Endodermal cell (in vitro differentiated cells): ENCODE data around the gene SCN11A. TPM values are rescaled to one million over a fixed set of nuclear protein-coding genes. Genes with fewer than 3 reads are reported as not detected.

Experiments
- DNase-seq: peaks from one replicate; pipeline ENCODE4 v3.0.0-alpha.2; 2017
- H3K27ac ChIP-seq: 2 replicates; pipeline ENCODE4 v1.5.1; 2013; ENCODE audit warnings: mild to moderate bottlenecking, low read depth, low read length, moderate library complexity
- H3K27me3 ChIP-seq: 2 replicates; pipeline ENCODE4 v1.6.1; 2013; ENCODE audit warnings: mild to moderate bottlenecking, low read length, moderate library complexity; ENCODE audit not compliant: insufficient read depth, control insufficient read depth, poor library complexity, severe bottlenecking
- H3K36me3 ChIP-seq: 2 replicates; pipeline ENCODE4 v1.7.0; 2013; ENCODE audit warnings: mild to moderate bottlenecking, low read length, moderate library complexity; ENCODE audit not compliant: control insufficient read depth, insufficient read depth
- H3K4me1 ChIP-seq: one replicate; pipeline ENCODE4 v1.7.0; 2013; ENCODE audit warnings: low read length; ENCODE audit not compliant: control insufficient read depth, insufficient read depth
- H3K4me3 ChIP-seq: 2 replicates; pipeline ENCODE4 v1.5.1; 2013; ENCODE audit warnings: mild to moderate bottlenecking, low read length, moderate library complexity
- H3K9ac ChIP-seq: 2 replicates; pipeline ENCODE4 v1.6.1; 2013; ENCODE audit warnings: mild to moderate bottlenecking, low read length, moderate library complexity; ENCODE audit not compliant: poor library complexity, severe bottlenecking; ENCODE audit errors: extremely low read depth
- H3K9me3 ChIP-seq: 2 replicates; pipeline ENCODE4 v1.6.1; 2013; ENCODE audit warnings: mild to moderate bottlenecking, low read length, moderate library complexity; ENCODE audit not compliant: control insufficient read depth
- H3K27ac Mint-ChIP-seq: 2 replicates; pipeline ENCODE4 v1.8.0; 2020; ENCODE audit warnings: mixed read lengths
- H3K27me3 Mint-ChIP-seq: 2 replicates; pipeline ENCODE4 v1.8.0; 2021; ENCODE audit warnings: mild to moderate bottlenecking, mixed read lengths; ENCODE audit not compliant: insufficient read depth
- H3K36me3 Mint-ChIP-seq: 2 replicates; pipeline ENCODE4 v1.8.0; 2020; ENCODE audit warnings: low read depth, mixed read lengths
- H3K4me1 Mint-ChIP-seq: 2 replicates; pipeline ENCODE4 v1.8.0; 2020; ENCODE audit warnings: mixed read lengths
- H3K4me3 Mint-ChIP-seq: 2 replicates; pipeline ENCODE4 v1.8.0; 2020; ENCODE audit warnings: mild to moderate bottlenecking, moderate library complexity, mixed read lengths
- H3K9me3 Mint-ChIP-seq: 2 replicates; pipeline ENCODE4 v1.8.0; 2020; ENCODE audit warnings: mild to moderate bottlenecking, mixed read lengths
- WGBS, 2 experiments: methylation state at CpG; one replicate each; pipeline versions ENCODE4 v1.1.5 to v1.1.7; 2013; ENCODE audit warnings: missing lambda C conversion rate in 2 of 2, mixed read lengths in 1 of 2; ENCODE audit not compliant: insufficient coverage in 1 of 2, insufficient read length in 1 of 2; 5-methylcytosine and 5-hydroxymethylcytosine counted together
- total RNA-seq, 2 donors: library from RNA; stranded (reverse); fragmentation: NEBNext Ultra II Directional in 1 of 2; extraction: Animal tissue kit (Norgen Biotek cat#: 25700) in 1 of 2; gene quantifications; 2 replicates in 1 of 2; 3 replicates in 1 of 2; pipeline ENCODE4 v1.2.1, GENCODE V29; 2021
- TF ChIP-seq, protein P1 (sequence below): fragments of 200-600 bp; sonication (generic); conservative IDR thresholded peaks from 2 replicates; pipeline ENCODE4 v1.5.0; 2021; ENCODE audit warnings: antibody characterized with exemption, mild to moderate bottlenecking

Gene SCN11A
- total RNA-seq, 2 donors from 2014 or later = 0.40 to 0.81 TPM

DNA sequence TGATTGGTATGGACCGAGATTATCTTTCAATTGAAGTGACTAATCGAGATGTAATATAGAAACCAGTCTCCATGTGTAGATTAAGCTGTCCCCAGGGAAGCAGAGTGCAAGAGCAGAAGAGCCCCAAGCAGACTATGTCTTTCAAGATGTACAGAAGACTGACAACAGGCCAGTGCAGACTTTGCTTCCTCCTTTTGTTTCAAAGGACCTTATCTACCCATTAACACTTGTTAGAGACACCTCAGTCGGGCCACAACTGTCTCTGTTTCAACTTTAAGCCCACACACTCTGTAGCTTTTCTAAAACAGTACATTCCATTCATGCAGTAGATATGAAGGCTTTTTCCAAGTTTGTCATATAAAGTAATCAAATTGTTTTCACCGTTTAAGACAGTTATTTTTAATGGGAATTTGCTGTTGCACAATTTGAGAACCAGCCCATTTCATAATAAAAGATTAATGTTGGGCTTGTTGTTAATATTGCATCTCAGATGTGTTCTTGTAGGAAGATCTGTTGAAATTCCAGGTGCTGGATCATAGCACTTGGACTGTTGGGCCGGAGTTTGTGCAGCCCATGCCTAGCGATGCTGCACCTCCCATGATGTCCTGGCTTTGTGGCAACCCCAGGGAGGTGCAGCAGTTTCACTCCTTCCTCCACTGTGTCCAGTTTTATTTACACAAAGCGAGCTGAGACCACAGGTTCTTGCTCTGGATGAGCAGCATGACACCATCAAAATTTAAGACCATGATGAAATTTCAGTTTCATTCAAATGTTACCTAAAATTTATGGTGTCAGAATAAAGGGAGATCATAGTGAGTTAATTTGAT lies 43.3 kb upstream of the SCN11A start:
- no peak for DNase-seq
- Mint-ChIP-seq H3K4me3 (no peak overlapping the region), H3K27ac (no peak overlapping the region), H3K36me3 (peaks cover 52% of the 10 kb centered on the region), H3K4me1 (no peaks in the 10 kb centered on the region), H3K9me3 (no peaks in the 10 kb centered on the region), H3K27me3 (no peaks in the 10 kb centered on the region)
- H3K36me3 ChIP-seq = peaks cover 71% of the 10 kb centered on the region
- H3K27me3 ChIP-seq = no peaks in the 10 kb centered on the region
- H3K9ac ChIP-seq = no peak overlapping the region
- 94 to 96% methylated on average over 6 to 7 of the region's 7 CpGs for WGBS, 2 experiments
- H3K4me1 ChIP-seq = no peaks in the 10 kb centered on the region
- H3K27ac ChIP-seq = no peak overlapping the region
- no peaks in the 10 kb centered on the region for H3K9me3 ChIP-seq
- TF ChIP-seq, protein P1, sequence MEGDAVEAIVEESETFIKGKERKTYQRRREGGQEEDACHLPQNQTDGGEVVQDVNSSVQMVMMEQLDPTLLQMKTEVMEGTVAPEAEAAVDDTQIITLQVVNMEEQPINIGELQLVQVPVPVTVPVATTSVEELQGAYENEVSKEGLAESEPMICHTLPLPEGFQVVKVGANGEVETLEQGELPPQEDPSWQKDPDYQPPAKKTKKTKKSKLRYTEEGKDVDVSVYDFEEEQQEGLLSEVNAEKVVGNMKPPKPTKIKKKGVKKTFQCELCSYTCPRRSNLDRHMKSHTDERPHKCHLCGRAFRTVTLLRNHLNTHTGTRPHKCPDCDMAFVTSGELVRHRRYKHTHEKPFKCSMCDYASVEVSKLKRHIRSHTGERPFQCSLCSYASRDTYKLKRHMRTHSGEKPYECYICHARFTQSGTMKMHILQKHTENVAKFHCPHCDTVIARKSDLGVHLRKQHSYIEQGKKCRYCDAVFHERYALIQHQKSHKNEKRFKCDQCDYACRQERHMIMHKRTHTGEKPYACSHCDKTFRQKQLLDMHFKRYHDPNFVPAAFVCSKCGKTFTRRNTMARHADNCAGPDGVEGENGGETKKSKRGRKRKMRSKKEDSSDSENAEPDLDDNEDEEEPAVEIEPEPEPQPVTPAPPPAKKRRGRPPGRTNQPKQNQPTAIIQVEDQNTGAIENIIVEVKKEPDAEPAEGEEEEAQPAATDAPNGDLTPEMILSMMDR = no peak
- H3K4me3 ChIP-seq = no peak overlapping the region

GRCh38 chr3:39090922-39091321 lies 39.2 kb upstream of the SCN11A start:
- 92 to 97% methylated on average over 2 of the region's 2 CpGs for WGBS, 2 experiments
- H3K36me3 Mint-ChIP-seq = peaks cover 70% of the 10 kb centered on the region
- TF ChIP-seq, protein P1 = no peak
- Histone ChIP-seq H3K36me3 (peaks cover 91% of the 10 kb centered on the region), H3K9me3 (no peaks in the 10 kb centered on the region), H3K4me3 (no peak overlapping the region), H3K4me1 (no peaks in the 10 kb centered on the region), H3K9ac (no peak overlapping the region), H3K27ac (no peak overlapping the region), H3K27me3 (no peaks in the 10 kb centered on the region)
- no peak overlapping the region for H3K4me3 Mint-ChIP-seq
- H3K27ac Mint-ChIP-seq = no peak overlapping the region
- no peaks in the 10 kb centered on the region for H3K9me3 Mint-ChIP-seq
- no peaks in the 10 kb centered on the region for H3K4me1 Mint-ChIP-seq
- no peaks in the 10 kb centered on the region for H3K27me3 Mint-ChIP-seq
- no peak for DNase-seq

DNA sequence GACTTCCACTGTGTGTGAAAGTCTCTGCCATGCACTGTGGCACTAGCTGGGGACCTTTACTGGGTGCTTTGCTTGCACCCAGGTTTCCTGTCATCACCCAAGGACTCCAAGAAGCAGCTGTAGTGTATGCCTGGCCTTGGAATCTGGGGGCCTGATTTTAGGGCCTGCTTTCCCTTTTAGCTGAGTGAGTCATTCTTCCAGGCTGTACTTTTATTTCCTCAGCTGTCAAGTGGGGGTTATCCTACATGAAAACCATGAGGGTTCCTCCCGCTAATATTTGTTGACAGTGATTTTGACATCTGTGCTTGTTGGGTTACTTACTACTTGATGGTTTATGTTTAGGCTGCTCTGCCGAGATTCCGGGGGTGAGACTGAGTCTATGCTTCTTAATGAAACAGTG lies 37.1 kb upstream of the SCN11A start:
- H3K36me3 ChIP-seq = peaks cover 88% of the 10 kb centered on the region
- H3K4me1 Mint-ChIP-seq = no peaks in the 10 kb centered on the region
- no peak overlapping the region for H3K27ac Mint-ChIP-seq
- no peak overlapping the region for H3K4me3 ChIP-seq
- H3K36me3 Mint-ChIP-seq = peaks cover 64% of the 10 kb centered on the region
- H3K9me3 Mint-ChIP-seq = no peaks in the 10 kb centered on the region
- no peaks in the 10 kb centered on the region for H3K4me1 ChIP-seq
- 98 to 100% methylated on average over 2 to 3 of the region's 3 CpGs for WGBS, 2 experiments
- no peak for DNase-seq
- H3K9ac ChIP-seq = no peak overlapping the region
- no peaks in the 10 kb centered on the region for H3K27me3 Mint-ChIP-seq
- H3K9me3 ChIP-seq = no peaks in the 10 kb centered on the region
- H3K27ac ChIP-seq = no peak overlapping the region
- no peak overlapping the region for H3K4me3 Mint-ChIP-seq
- no peaks in the 10 kb centered on the region for H3K27me3 ChIP-seq
- TF ChIP-seq, protein P1 = no peak
